GM12878 (cell line): Measurements from ENCODE around the gene EPB42. TPM values are rescaled to one million over a fixed set of nuclear protein-coding genes. Genes with fewer than 3 reads are reported as not detected.

ENCODE experiments used
- ATAC-seq: fragments of 200-7000 bp; cut with Tn5 transposase; 3 replicates; pipeline ENCODE4 v1.9.1; 2020; ENCODE audit warnings: mild to moderate bottlenecking, moderate library complexity
- BruUV-seq: library from RNA; stranded (reverse); fragments of 400-500 nt; replicated peaks from 2 replicates; lab custom pipeline; 2021; lab: Mats Ljungman, UMichigan
- CTCF ChIA-PET: fragments of 300-600 bp; sonication (Branson Sonifier 250); formaldehyde crosslinking; extraction: SDS; loops from one replicate; lab custom pipeline; 2021; ENCODE audit warnings: inconsistent platforms; lab: Yijun Ruan, JAX
- POLR2A ChIA-PET: fragments of 350-600 bp; formaldehyde crosslinking; extraction: SDS; loops from one replicate; lab custom pipeline; 2021; ENCODE audit warnings: inconsistent platforms; lab: Charles Lee
- RAD21 ChIA-PET: fragments of 300-600 bp; sonication (Branson Sonifier 250); formaldehyde crosslinking; loops from one replicate; lab custom pipeline; 2023; ENCODE audit warnings: antibody characterized with exemption; ENCODE audit not compliant: unreplicated experiment; lab: Charles Lee
- SMC1A ChIA-PET: fragments of 300-600 bp; sonication (Branson Sonifier 250); formaldehyde crosslinking; loops from one replicate; lab custom pipeline; 2023; ENCODE audit not compliant: unreplicated experiment, uncharacterized antibody; lab: Charles Lee
- DNase-seq: peaks from one replicate; pipeline ENCODE4 v3.0.0-alpha.2; 2011; ENCODE audit warnings: low read depth, low spot score
- FAIRE-seq: peaks from 3 replicates; lab custom pipeline; 2011; peaks lifted over from hg19 to GRCh38; lab: Jason Lieb, UNC
- H2AFZ ChIP-seq: 2 replicates; pipeline ENCODE4 v1.6.0; 2011; ENCODE audit warnings: low read depth, low read length, control low read depth; ENCODE audit not compliant: control insufficient read depth
- H3K27ac ChIP-seq: 2 replicates; pipeline ENCODE4 v1.5.1; 2011; ENCODE audit warnings: control low read depth; ENCODE audit not compliant: control insufficient read depth, insufficient read depth
- H3K27me3 ChIP-seq, 2 experiments: replicated peaks in 1 of 2; 2 replicates each; pipeline versions ENCODE4 v1.6.0 to v1.6.1; 2011; ENCODE audit warnings: low read length in 1 of 2; ENCODE audit not compliant: control insufficient read depth in 2 of 2, insufficient read depth in 2 of 2
- H3K36me3 ChIP-seq, 2 experiments: 2 replicates each; pipeline ENCODE4 v1.5.1; 2011; ENCODE audit warnings: low read length in 1 of 2; ENCODE audit not compliant: control insufficient read depth in 2 of 2, insufficient read depth in 2 of 2
- H3K4me1 ChIP-seq: 2 replicates; pipeline ENCODE4 v1.6.1; 2011; ENCODE audit warnings: mild to moderate bottlenecking, low read length, moderate library complexity, mixed read lengths; ENCODE audit not compliant: control insufficient read depth, insufficient read depth
- H3K4me2 ChIP-seq: 2 replicates; pipeline ENCODE4 v1.6.0; 2011; ENCODE audit warnings: control low read depth; ENCODE audit not compliant: control insufficient read depth, insufficient read depth
- H3K4me3 ChIP-seq: fragments of 200-600 bp; sonication (generic); 2 replicates; pipeline ENCODE4 v1.5.1; 2016
- H3K79me2 ChIP-seq: 2 replicates; pipeline ENCODE4 v1.6.0; 2011; ENCODE audit warnings: low read length; ENCODE audit not compliant: control insufficient read depth, insufficient read depth
- H3K9ac ChIP-seq: 2 replicates; pipeline ENCODE4 v1.8.0; 2011; ENCODE audit warnings: low read length, control low read depth, mixed read lengths; ENCODE audit not compliant: control insufficient read depth, insufficient read depth
- H3K9me3 ChIP-seq: replicated peaks from 3 replicates; pipeline ENCODE4 v1.5.1; 2011; ENCODE audit warnings: mild to moderate bottlenecking, low read length; ENCODE audit not compliant: control insufficient read depth, insufficient read depth
- H4K20me1 ChIP-seq: 2 replicates; pipeline ENCODE4 v1.6.0; 2011; ENCODE audit not compliant: control insufficient read depth, insufficient read depth
- BCL11A ChIP-seq: IDR thresholded peaks from 2 replicates; pipeline ENCODE4 v1.6.1; 2011; ENCODE audit warnings: low read depth, low read length
- BHLHE40 ChIP-seq, 2 experiments: fragments of 450-650 bp in 1 of 2; IDR thresholded peaks; 2 replicates each; pipeline ENCODE4 v1.6.1; 2011 to 2017; ENCODE audit warnings: low read depth in 2 of 2, borderline replicate concordance in 1 of 2, improper control_type of control experiment in 1 of 2, low read length in 1 of 2, mild to moderate bottlenecking in 1 of 2
- CHD4 ChIP-seq: fragments of 200-600 bp; sonication (generic); IDR thresholded peaks from 2 replicates; pipeline ENCODE4 v1.6.1; 2016; ENCODE audit warnings: mild to moderate bottlenecking
- CREB1 ChIP-seq: IDR thresholded peaks from 2 replicates; pipeline ENCODE4 v1.6.1; 2012; ENCODE audit warnings: low read depth, mild to moderate bottlenecking, inconsistent platforms
- FOXM1 ChIP-seq: IDR thresholded peaks from 2 replicates; pipeline ENCODE4 v1.6.1; 2012; ENCODE audit warnings: low read depth, mild to moderate bottlenecking, inconsistent platforms, low read length, moderate library complexity
- HDAC6 ChIP-seq: fragments of 200-600 bp; sonication (generic); IDR thresholded peaks from one replicate; pipeline ENCODE4 v1.8.0; 2017; ENCODE audit warnings: antibody characterized with exemption; ENCODE audit not compliant: unreplicated experiment
- IKZF1 ChIP-seq: fragments of 450-650 bp; conservative IDR thresholded peaks from 2 replicates; pipeline ENCODE4 v1.6.1; 2017; ENCODE audit warnings: antibody characterized with exemption, mild to moderate bottlenecking
- IRF5 ChIP-seq: fragments of 450-650 bp; IDR thresholded peaks from 2 replicates; pipeline ENCODE4 v1.6.1; 2017; ENCODE audit warnings: borderline replicate concordance
- MEF2B ChIP-seq: fragments of 450-650 bp; IDR thresholded peaks from 2 replicates; pipeline ENCODE4 v1.6.1; 2018; ENCODE audit warnings: mild to moderate bottlenecking, moderate library complexity; ENCODE audit not compliant: partially characterized antibody, poor library complexity, severe bottlenecking
- MXI1 ChIP-seq: fragments of 150-350 bp; IDR thresholded peaks from 2 replicates; pipeline ENCODE4 v1.6.1; 2011; ENCODE audit warnings: low read depth, mild to moderate bottlenecking, inconsistent platforms, low read length, improper control_type of control experiment
- PKNOX1 ChIP-seq: fragments of 450-650 bp; IDR thresholded peaks from 2 replicates; pipeline ENCODE4 v1.6.1; 2016; ENCODE audit warnings: mild to moderate bottlenecking
- POLR2AphosphoS5 ChIP-seq: IDR thresholded peaks from 2 replicates; pipeline ENCODE4 v1.6.1; 2011; ENCODE audit warnings: mild to moderate bottlenecking, low read length, inconsistent platforms
- POU2F2 ChIP-seq: IDR thresholded peaks from 3 replicates; pipeline ENCODE4 v1.6.1; 2011; ENCODE audit warnings: low read depth, mild to moderate bottlenecking, low read length, borderline replicate concordance
- RAD21 ChIP-seq: IDR thresholded peaks from 2 replicates; pipeline ENCODE4 v1.6.1; 2011; ENCODE audit warnings: mild to moderate bottlenecking, low read depth, low read length, moderate library complexity; ENCODE audit not compliant: insufficient read depth
- RELA ChIP-seq: fragments of 450-650 bp; IDR thresholded peaks from 2 replicates; pipeline ENCODE4 v1.8.0; 2014; ENCODE audit warnings: borderline replicate concordance; ENCODE audit not compliant: partially characterized antibody
- RUNX3 ChIP-seq: IDR thresholded peaks from 2 replicates; pipeline ENCODE4 v1.6.1; 2012; ENCODE audit warnings: low read length, inconsistent platforms
- SIN3A ChIP-seq: IDR thresholded peaks from 2 replicates; pipeline ENCODE4 v1.6.1; 2012; ENCODE audit warnings: low read depth, low read length, improper control_type of control experiment
- SIX5 ChIP-seq: IDR thresholded peaks from 2 replicates; pipeline ENCODE4 v1.6.1; 2011; ENCODE audit warnings: mild to moderate bottlenecking, low read depth, low read length, moderate library complexity; ENCODE audit not compliant: severe bottlenecking
- SPI1 ChIP-seq: IDR thresholded peaks from 2 replicates; pipeline ENCODE4 v1.6.1; 2011; ENCODE audit warnings: low read depth, mild to moderate bottlenecking, low read length, moderate library complexity, borderline replicate concordance; ENCODE audit not compliant: insufficient read depth
- SREBF1 ChIP-seq: IDR thresholded peaks from 2 replicates; pipeline ENCODE4 v1.6.1; 2012; ENCODE audit warnings: mild to moderate bottlenecking, low read length
- SRF ChIP-seq, 2 experiments: IDR thresholded peaks; 2 replicates each; pipeline ENCODE4 v1.6.1; 2011; ENCODE audit warnings: low read depth in 2 of 2, low read length in 2 of 2, mild to moderate bottlenecking in 1 of 2, moderate library complexity in 1 of 2
- TARDBP ChIP-seq: IDR thresholded peaks from 2 replicates; pipeline ENCODE4 v1.6.1; 2016; ENCODE audit warnings: borderline replicate concordance
- TCF7 ChIP-seq: IDR thresholded peaks from 2 replicates; pipeline ENCODE4 v1.6.1; 2014; ENCODE audit warnings: antibody characterized with exemption, borderline replicate concordance
- YBX1 ChIP-seq: fragments of 450-650 bp; IDR thresholded peaks from 2 replicates; pipeline ENCODE4 v1.6.1; 2016; ENCODE audit warnings: antibody characterized with exemption
- ZNF24 ChIP-seq: fragments of 450-650 bp; IDR thresholded peaks from 2 replicates; pipeline ENCODE4 v1.6.1; 2017; ENCODE audit warnings: antibody characterized with exemption, mild to moderate bottlenecking
- WGBS: methylation state at CpG from one replicate; pipeline ENCODE4 v1.1.6; 2016; ENCODE audit warnings: low lambda C conversion rate; ENCODE audit not compliant: insufficient replicate concordance, insufficient coverage; ENCODE audit errors: missing lambda C conversion rate; 5-methylcytosine and 5-hydroxymethylcytosine counted together
- in situ Hi-C: fragments of 300-500 bp; cut with MboI; formaldehyde crosslinking; loops from 9 replicates; pipeline ENCODE4 v1.14.3; 2018; ENCODE audit warnings: mixed read lengths
- intact Hi-C: fragments of 100-400 bp; cut with micrococcal nuclease; formaldehyde crosslinking; loops from one replicate; pipeline ENCODE4 v1.14.2; 2022; ENCODE audit not compliant: unreplicated experiment
- polyA plus RNA-seq, 11 experiments: library from polyadenylated mRNA; depleted of rRNA in 4 of 11; unstranded in 6 of 11; stranded (reverse) in 5 of 11; fragments of >200 nt; fragmentation: Nextera tagmentation in 4 of 11; fragmentation: Illumina TruSeq in 1 of 11; extraction: Ambion mirVana in 4 of 11; extraction: Trizol in 1 of 11; gene quantifications; 1 replicate in 1 of 11; 2 replicates in 10 of 11; pipeline versions ENCODE4 v1.2.1 to v1.2.3, GENCODE V29; 2011 to 2016; ENCODE audit warnings: inconsistent platforms in 2 of 11, missing spikeins in 2 of 11, low read depth in 1 of 11
- total RNA-seq, 4 experiments: library from RNA; depleted of rRNA in 3 of 4; stranded (reverse); fragments of >200 nt in 3 of 4; fragmentation: Illumina TruSeq in 1 of 4; extraction: Trizol in 1 of 4; gene quantifications; 2 replicates each; pipeline versions ENCODE4 v1.2.1 to v1.2.3, GENCODE V29; 2013 to 2021

Gene EPB42
- total and polyA plus RNA-seq, 10 of the 15 experiments (the other 5 are each of a cell fraction or from before 2014, with no cell fraction given), result not detected

- no peak for TF ChIP-seq MXI1
- TF ChIP-seq SREBF1, result no peak
- no peak for TF ChIP-seq FOXM1
- no peak for TF ChIP-seq TARDBP
- no peak for TF ChIP-seq CREB1
- no peak for TF ChIP-seq HDAC6
- TF ChIP-seq POU2F2, result no peak
- TF ChIP-seq TCF7, result no peak
These were observed 10.0 kb downstream of the EPB42 start (continued) for GRCh38 chr15:43210807-43211206.

- Histone ChIP-seq H3K9me3 (no peaks in the 10 kb centered on the region), H3K4me3 (no peak overlapping the region), H3K27ac (no peak overlapping the region), H3K36me3 (no peaks in the 10 kb centered on the region), H3K27me3 (peaks cover 0 to 3% of the 10 kb centered on the region in 2 experiments; a peak in 2 of 4 replicates), H4K20me1 (no peaks in the 10 kb centered on the region), H3K4me1 (no peaks in the 10 kb centered on the region), H3K79me2 (no peaks in the 10 kb centered on the region), H3K4me2 (no peak overlapping the region), H3K9ac (no peak overlapping the region), H2AFZ (no peak overlapping the region)
- intact Hi-C loops (no loop called here), in situ Hi-C loops (no loop called here)
- ChIA-PET SMC1A (interaction anchor here (1.2 to 3.9 kb wide), 3 partner anchors 15 to 75 kb away, joined by 4 to 12 read pairs (median 5); no protein-coding TSS in a partner anchor), CTCF (interaction anchor here (1.0 to 3.1 kb wide), 3 partner anchors 11 to 75 kb away, joined by 5 to 12 read pairs (median 7); no protein-coding TSS in a partner anchor), RAD21 (no interaction called here), POLR2A (no interaction called here)
- DNase-seq (no peak), FAIRE-seq (no peak), ATAC-seq (no peak)
- no TSS peak for BruUV-seq
- WGBS, result 61% methylated on average over 15 of the region's 15 CpGs
- TF ChIP-seq IKZF1 (no peak), BHLHE40 (IDR thresholded peaks at IDR 0.05; ENCODE audit: borderline replicate concordance in 1 of 2, low read depth in 2 of 2, low read length in 1 of 2) (no peak), RELA (no peak), YBX1 (no peak), CHD4 (no peak), PKNOX1 (no peak), ZNF24 (no peak), MEF2B (no peak), SPI1 (no peak), SIN3A (no peak), SIX5 (no peak), BCL11A (no peak), IRF5 (no peak), RUNX3 (no peak), RAD21 (no peak), POLR2AphosphoS5 (no peak), SRF (IDR thresholded peaks at IDR 0.05; ENCODE audit: low read depth in 2 of 2, low read length in 2 of 2) (no peak)
These were observed 10.6 kb downstream of the EPB42 start for GRCh38 chr15:43210172-43210745.
